Neural crest cell (in vitro differentiated cells): ENCODE results near the gene CKB. TPM values are rescaled to one million over a fixed set of nuclear protein-coding genes. Genes with fewer than 3 reads are reported as not detected.

Source experiments
- DNase-seq: peaks from one replicate; pipeline ENCODE4 v3.0.0; 2021; ENCODE audit warnings: low read depth, mixed read lengths, low spot score
- H3K27ac Mint-ChIP-seq: one replicate; pipeline ENCODE4 v1.8.0; 2021; ENCODE audit warnings: mild to moderate bottlenecking, mixed read lengths; ENCODE audit not compliant: unreplicated experiment
- H3K27me3 Mint-ChIP-seq: 2 replicates; pipeline ENCODE4 v1.8.0; 2021; ENCODE audit warnings: low read depth, mild to moderate bottlenecking, mixed read lengths
- H3K36me3 Mint-ChIP-seq: 2 replicates; pipeline ENCODE4 v1.8.0; 2021; ENCODE audit warnings: low read depth, mild to moderate bottlenecking, mixed read lengths
- H3K4me1 Mint-ChIP-seq: 2 replicates; pipeline ENCODE4 v1.8.0; 2021; ENCODE audit warnings: mixed read lengths
- H3K4me3 Mint-ChIP-seq: one replicate; pipeline ENCODE4 v1.8.0; 2021; ENCODE audit warnings: mild to moderate bottlenecking, mixed read lengths
- H3K9me3 Mint-ChIP-seq: 2 replicates; pipeline ENCODE4 v1.8.0; 2021; ENCODE audit warnings: mixed read lengths
- CTCF ChIP-seq: fragments of 200-600 bp; sonication (generic); conservative IDR thresholded peaks from 2 replicates; pipeline ENCODE4 v1.5.0; 2021; ENCODE audit warnings: antibody characterized with exemption, mild to moderate bottlenecking
- total RNA-seq: library from RNA; stranded (reverse); gene quantifications from 2 replicates; pipeline ENCODE4 v1.2.1, GENCODE V29; 2021

CKB gene
- total RNA-seq, 1 donor from 2014 or later = 996 TPM

GRCh38 chr14:103562429-103563225 is 40.0 kb upstream of the CKB start, which contains the start of the genes BAG5 and COA8:
BAG5 (minus strand) TSS chr14:103562657; CDS start chr14:103561164, 1,493 bp downstream.
COA8 (plus strand) TSS chr14:103562960; CDS start chr14:103563002, 42 bp downstream.
- H3K4me3 Mint-ChIP-seq = peak within 1 kb of the TSS; percentile 95
- DNase-seq = peak; percentile 90
- H3K27ac Mint-ChIP-seq = peak within 1 kb of the TSS; percentile 95
- peaks cover 11% of the 10 kb centered on the region for H3K36me3 Mint-ChIP-seq
- H3K9me3 Mint-ChIP-seq = no peaks in the 10 kb centered on the region
- no peak for TF ChIP-seq CTCF
- H3K4me1 Mint-ChIP-seq = peaks cover 45% of the 10 kb centered on the region
- no peaks in the 10 kb centered on the region for H3K27me3 Mint-ChIP-seq

GRCh38 chr14:103562179-103562428 is 39.5 kb upstream of the CKB start:
- no peak for DNase-seq
- TF ChIP-seq CTCF = no peak
- Mint-ChIP-seq H3K9me3 (no peaks in the 10 kb centered on the region), H3K4me1 (peaks cover 48% of the 10 kb centered on the region), H3K4me3 (peak overlapping the region; percentile 95), H3K27me3 (no peaks in the 10 kb centered on the region), H3K27ac (peak overlapping the region; percentile 95), H3K36me3 (peaks cover 11% of the 10 kb centered on the region)

GRCh38 chr14:103561381-103562178 is 39.0 kb upstream of the CKB start:
- peak; percentile 25 for TF ChIP-seq CTCF
- Mint-ChIP-seq H3K27me3 (no peaks in the 10 kb centered on the region), H3K9me3 (no peaks in the 10 kb centered on the region), H3K4me1 (peaks cover 50% of the 10 kb centered on the region), H3K27ac (peak overlapping the region; percentile 95), H3K36me3 (peaks cover 11% of the 10 kb centered on the region), H3K4me3 (peak overlapping the region; percentile 95)
- DNase-seq = no peak

GRCh38 chr14:103560691-103561090 is 38.1 kb upstream of the CKB start:
- no peaks in the 10 kb centered on the region for H3K27me3 Mint-ChIP-seq
- H3K36me3 Mint-ChIP-seq = peaks cover 11% of the 10 kb centered on the region
- H3K27ac Mint-ChIP-seq = no peak overlapping the region

GRCh38 chr14:103559766-103560165 is 37.1 kb upstream of the CKB start:
- peak overlapping the region; percentile 47 for H3K4me3 Mint-ChIP-seq
- H3K4me1 Mint-ChIP-seq = peaks cover 50% of the 10 kb centered on the region
- H3K9me3 Mint-ChIP-seq = no peaks in the 10 kb centered on the region
- no peak overlapping the region for H3K27ac Mint-ChIP-seq
- DNase-seq = no peak
- H3K36me3 Mint-ChIP-seq = peaks cover 11% of the 10 kb centered on the region
- no peaks in the 10 kb centered on the region for H3K27me3 Mint-ChIP-seq
- TF ChIP-seq CTCF = no peak

More at GRCh38 chr14:103560691-103561090, 38.1 kb upstream of the CKB start:
- Mint-ChIP-seq H3K4me3 (peak overlapping the region; percentile 95), H3K4me1 (peaks cover 50% of the 10 kb centered on the region), H3K9me3 (no peaks in the 10 kb centered on the region)
- DNase-seq = no peak
- TF ChIP-seq CTCF = no peak
